ENCODE measurements around the gene CRADD. TPM values are rescaled to one million over a fixed set of nuclear protein-coding genes. Genes with fewer than 3 reads are reported as not detected.
A peak's percentile ranks its signal among the peaks of the same experiment; 100 is the strongest.

CRADD gene
- total RNA-seq, 1 donor from 2014 or later: 18.8 TPM

GRCh38 chr12:93742110-93742934 lies 65.1 kb downstream of the CRADD start:
- peaks cover 25% of the 10 kb centered on the region for H3K4me1 Mint-ChIP-seq (ENCODE audit: low read depth, unreplicated experiment)
- H3K9me3 Mint-ChIP-seq (ENCODE audit: unreplicated experiment): no peaks in the 10 kb centered on the region
- H3K27me3 Mint-ChIP-seq (ENCODE audit: unreplicated experiment): peaks cover 3% of the 10 kb centered on the region
- H3K36me3 Mint-ChIP-seq (ENCODE audit: unreplicated experiment): no peaks in the 10 kb centered on the region
- H3K4me3 Mint-ChIP-seq (ENCODE audit: unreplicated experiment): peak overlapping the region; percentile 88
- H3K27ac Mint-ChIP-seq (ENCODE audit: unreplicated experiment): peak overlapping the region; percentile 95
- peak; percentile 72 for DNase-seq
- peak; percentile 12 for TF ChIP-seq CTCF (IDR thresholded peaks at IDR 0.05; ENCODE audit: partially characterized antibody, unreplicated experiment)

- H3K27me3 Mint-ChIP-seq (ENCODE audit: unreplicated experiment): peaks cover 3% of the 10 kb centered on the region
- H3K36me3 Mint-ChIP-seq (ENCODE audit: unreplicated experiment): no peaks in the 10 kb centered on the region
- H3K4me1 Mint-ChIP-seq (ENCODE audit: low read depth, unreplicated experiment): peaks cover 16% of the 10 kb centered on the region
- no peak for TF ChIP-seq CTCF (IDR thresholded peaks at IDR 0.05; ENCODE audit: partially characterized antibody, unreplicated experiment)
- no peak for DNase-seq
- peak overlapping the region; percentile 88 for H3K4me3 Mint-ChIP-seq (ENCODE audit: unreplicated experiment)
- H3K9me3 Mint-ChIP-seq (ENCODE audit: unreplicated experiment): no peaks in the 10 kb centered on the region
- H3K27ac Mint-ChIP-seq (ENCODE audit: unreplicated experiment): no peak overlapping the region
Measured at GRCh38 chr12:93743229-93743998, 66.2 kb downstream of the CRADD start.

GRCh38 chr12:93743999-93744689 lies 67.0 kb downstream of the CRADD start:
- H3K4me3 Mint-ChIP-seq (ENCODE audit: unreplicated experiment): no peak overlapping the region
- no peak for TF ChIP-seq CTCF (IDR thresholded peaks at IDR 0.05; ENCODE audit: partially characterized antibody, unreplicated experiment)
- no peaks in the 10 kb centered on the region for H3K9me3 Mint-ChIP-seq (ENCODE audit: unreplicated experiment)
- DNase-seq: no peak
- H3K36me3 Mint-ChIP-seq (ENCODE audit: unreplicated experiment): no peaks in the 10 kb centered on the region
- peaks cover 3% of the 10 kb centered on the region for H3K27me3 Mint-ChIP-seq (ENCODE audit: unreplicated experiment)
- peaks cover 19% of the 10 kb centered on the region for H3K4me1 Mint-ChIP-seq (ENCODE audit: low read depth, unreplicated experiment)
- H3K27ac Mint-ChIP-seq (ENCODE audit: unreplicated experiment): no peak overlapping the region

- Mint-ChIP-seq H3K36me3 (ENCODE audit: unreplicated experiment) (no peaks in the 10 kb centered on the region), H3K9me3 (ENCODE audit: unreplicated experiment) (no peaks in the 10 kb centered on the region), H3K4me3 (ENCODE audit: unreplicated experiment) (no peak overlapping the region), H3K4me1 (ENCODE audit: low read depth, unreplicated experiment) (peaks cover 21% of the 10 kb centered on the region), H3K27ac (ENCODE audit: unreplicated experiment) (no peak overlapping the region), H3K27me3 (ENCODE audit: unreplicated experiment) (peaks cover 3% of the 10 kb centered on the region)
- TF ChIP-seq CTCF (IDR thresholded peaks at IDR 0.05; ENCODE audit: partially characterized antibody, unreplicated experiment): no peak
- no peak for DNase-seq
Measured at GRCh38 chr12:93745286-93745685, 68.1 kb downstream of the CRADD start.
